ENCODE data around the gene ELOVL3.

GRCh38 chr10:102242118-102242485 lies 16.0 kb downstream of the ELOVL3 start:
- TF ChIP-seq, protein P1, sequence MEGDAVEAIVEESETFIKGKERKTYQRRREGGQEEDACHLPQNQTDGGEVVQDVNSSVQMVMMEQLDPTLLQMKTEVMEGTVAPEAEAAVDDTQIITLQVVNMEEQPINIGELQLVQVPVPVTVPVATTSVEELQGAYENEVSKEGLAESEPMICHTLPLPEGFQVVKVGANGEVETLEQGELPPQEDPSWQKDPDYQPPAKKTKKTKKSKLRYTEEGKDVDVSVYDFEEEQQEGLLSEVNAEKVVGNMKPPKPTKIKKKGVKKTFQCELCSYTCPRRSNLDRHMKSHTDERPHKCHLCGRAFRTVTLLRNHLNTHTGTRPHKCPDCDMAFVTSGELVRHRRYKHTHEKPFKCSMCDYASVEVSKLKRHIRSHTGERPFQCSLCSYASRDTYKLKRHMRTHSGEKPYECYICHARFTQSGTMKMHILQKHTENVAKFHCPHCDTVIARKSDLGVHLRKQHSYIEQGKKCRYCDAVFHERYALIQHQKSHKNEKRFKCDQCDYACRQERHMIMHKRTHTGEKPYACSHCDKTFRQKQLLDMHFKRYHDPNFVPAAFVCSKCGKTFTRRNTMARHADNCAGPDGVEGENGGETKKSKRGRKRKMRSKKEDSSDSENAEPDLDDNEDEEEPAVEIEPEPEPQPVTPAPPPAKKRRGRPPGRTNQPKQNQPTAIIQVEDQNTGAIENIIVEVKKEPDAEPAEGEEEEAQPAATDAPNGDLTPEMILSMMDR (conservative IDR thresholded peaks at IDR 0.05), result no peak
- no peak for TF ChIP-seq EZH2 (IDR thresholded peaks at IDR 0.05; ENCODE audit: low read depth)

Measured in PC-9 (cell line).